HepG2 (cell line): ENCODE results near the gene CNEP1R1. TPM values are rescaled to one million over a fixed set of nuclear protein-coding genes. Genes with fewer than 3 reads are reported as not detected.

Source experiments
- ARNT2 ChIP-seq: sonication (generic); formaldehyde crosslinking; IDR thresholded peaks from 2 replicates; pipeline ENCODE4 v1.8.0; 2022; ENCODE audit warnings: mild to moderate bottlenecking, low read depth, missing genetic modification reagents, moderate library complexity
- DNMT3B ChIP-seq: conservative IDR thresholded peaks from 2 replicates; pipeline ENCODE4 v1.6.1; 2016; ENCODE audit warnings: missing biosample characterization, control low read depth
- GMEB2 ChIP-seq: IDR thresholded peaks from 2 replicates; pipeline ENCODE4 v1.6.1; 2016; ENCODE audit warnings: missing biosample characterization, missing genetic modification reagents, low read depth
- HNF4A ChIP-seq: sonication (generic); formaldehyde crosslinking; IDR thresholded peaks from 2 replicates; pipeline ENCODE4 v1.4.0; 2020; ENCODE audit warnings: missing genetic modification reagents
- MYC ChIP-seq: sonication (generic); formaldehyde crosslinking; IDR thresholded peaks from 2 replicates; pipeline ENCODE4 v1.9.0; 2021; ENCODE audit warnings: missing genetic modification reagents, borderline replicate concordance
- NFYC ChIP-seq: IDR thresholded peaks from 2 replicates; pipeline ENCODE4 v1.6.1; 2016; ENCODE audit warnings: missing genetic modification reagents, missing compliant biosample characterization
- PHF5A ChIP-seq: IDR thresholded peaks from one replicate; pipeline ENCODE4 v1.6.1; 2018; ENCODE audit warnings: low read depth, missing genetic modification reagents; ENCODE audit not compliant: unreplicated experiment
- RELA ChIP-seq: sonication (generic); formaldehyde crosslinking; IDR thresholded peaks from 2 replicates; pipeline ENCODE4 v1.4.0; 2020; ENCODE audit warnings: missing genetic modification reagents
- RFXANK ChIP-seq: IDR thresholded peaks from 2 replicates; pipeline ENCODE4 v1.6.1; 2016
- SP1 ChIP-seq, 2 experiments: fragments of 450-650 bp in 1 of 2; sonication (generic) in 1 of 2; formaldehyde crosslinking in 1 of 2; IDR thresholded peaks; 2 replicates each; pipeline versions ENCODE4 v1.4.0 to v1.6.1; 2016 to 2020; ENCODE audit warnings: missing genetic modification reagents in 1 of 2
- SUZ12 ChIP-seq: fragments of 150-350 bp; IDR thresholded peaks from 2 replicates; pipeline ENCODE4 v1.6.1; 2014; ENCODE audit warnings: low read depth, low read length
- ZMYM4 ChIP-seq: sonication (generic); formaldehyde crosslinking; IDR thresholded peaks from 2 replicates; pipeline ENCODE4 v1.8.1; 2023; ENCODE audit warnings: mild to moderate bottlenecking, missing genetic modification reagents
- ZNF143 ChIP-seq: sonication (generic); formaldehyde crosslinking; IDR thresholded peaks from 2 replicates; pipeline ENCODE4 v1.4.0; 2020; ENCODE audit warnings: missing genetic modification reagents
- ZNF274 ChIP-seq: sonication (generic); formaldehyde crosslinking; IDR thresholded peaks from 2 replicates; pipeline ENCODE4 v1.5.1; 2020; ENCODE audit warnings: mild to moderate bottlenecking, missing genetic modification reagents
- ZNF510 ChIP-seq: sonication (generic); formaldehyde crosslinking; IDR thresholded peaks from 2 replicates; pipeline ENCODE4 v1.4.0; 2020; ENCODE audit warnings: low read depth, mild to moderate bottlenecking, missing genetic modification reagents
- ZNF660 ChIP-seq: sonication (generic); formaldehyde crosslinking; IDR thresholded peaks from 2 replicates; pipeline ENCODE4 v1.5.1; 2020; ENCODE audit warnings: mild to moderate bottlenecking, low read depth, missing genetic modification reagents, borderline replicate concordance
- ZNF713 ChIP-seq: sonication (generic); formaldehyde crosslinking; IDR thresholded peaks from 2 replicates; pipeline ENCODE4 v1.4.0; 2020; ENCODE audit warnings: mild to moderate bottlenecking, missing genetic modification reagents
- ZNF720 ChIP-seq: sonication (generic); formaldehyde crosslinking; IDR thresholded peaks from 2 replicates; pipeline ENCODE4 v1.4.0; 2020; ENCODE audit warnings: missing genetic modification reagents
- ZNF772 ChIP-seq: sonication (generic); formaldehyde crosslinking; IDR thresholded peaks from 2 replicates; pipeline ENCODE4 v1.5.0; 2020; ENCODE audit warnings: mild to moderate bottlenecking, missing genetic modification reagents
- polyA plus RNA-seq, 8 experiments: library from polyadenylated mRNA; depleted of rRNA in 3 of 8; stranded (reverse) in 7 of 8; unstranded in 1 of 8; fragments of >200 nt; fragmentation: Illumina TruSeq in 4 of 8; extraction: Trizol in 4 of 8; gene quantifications; 2 replicates each; pipeline versions ENCODE4 v1.2.1 to v1.2.3, GENCODE V29; 2011 to 2016; ENCODE audit warnings: low read depth in 4 of 8, missing spikeins in 1 of 8, mixed read lengths in 1 of 8; ENCODE audit not compliant: insufficient read depth in 1 of 8
- total RNA-seq, 5 experiments: library from RNA; depleted of rRNA; stranded (reverse); fragments of >200 nt; fragmentation: Illumina TruSeq; extraction: Trizol; gene quantifications; 2 replicates each; pipeline ENCODE4 v1.2.3, GENCODE V29; 2016; ENCODE audit warnings: low read depth in 1 of 5
- TF ChIP-seq, protein P1 (sequence below): sonication (generic); formaldehyde crosslinking; IDR thresholded peaks from 2 replicates; pipeline ENCODE4 v1.9.0; 2021; ENCODE audit warnings: mild to moderate bottlenecking, missing genetic modification reagents
- TF ChIP-seq, protein P2 (sequence below), 2 experiments: fragments of 450-650 bp in 1 of 2; sonication (generic) in 1 of 2; formaldehyde crosslinking; IDR thresholded peaks; 2 replicates each; pipeline versions ENCODE4 v1.5.0 to v1.8.0; 2020 to 2022; ENCODE audit warnings: mild to moderate bottlenecking in 1 of 2, missing genetic modification reagents in 1 of 2

The CNEP1R1 gene
- total and polyA plus RNA-seq, 2 of the 13 experiments (the other 11 are each of a cell fraction or from before 2014, with no cell fraction given) = 23.6 to 26.8 TPM

GRCh38 chr16:50024684-50025536, at the start of gene CNEP1R1 (continued):
- TF ChIP-seq GMEB2 (CRISPR knock-in tag) = 0 out of 2 replicates have a peak, but pooled peaks have one; percentile 56
- peak; percentile 32; the same call in 1 of the 2 replicates for TF ChIP-seq HNF4A (CRISPR knock-in tag)
- TF ChIP-seq SP1 (IDR thresholded peaks at IDR 0.05) = 0 out of 2 replicates have a peak, but pooled peaks have one; percentile 42
- peak; percentile 100 for TF ChIP-seq SP1 (CRISPR knock-in tag; IDR thresholded peaks at IDR 0.05)
- no peak for TF ChIP-seq DNMT3B (CRISPR knock-in tag)
- TF ChIP-seq ZMYM4 (CRISPR knock-in tag) = peak; percentile 100
- TF ChIP-seq PHF5A (CRISPR knock-in tag) = peak; percentile 76
- 0 out of 2 replicates have a peak, but pooled peaks have one; percentile 66 for TF ChIP-seq ZNF510 (CRISPR knock-in tag)
- TF ChIP-seq ZNF274 (CRISPR knock-in tag) = peak; percentile 81; the same call in 1 of the 2 replicates
- TF ChIP-seq, protein P1, sequence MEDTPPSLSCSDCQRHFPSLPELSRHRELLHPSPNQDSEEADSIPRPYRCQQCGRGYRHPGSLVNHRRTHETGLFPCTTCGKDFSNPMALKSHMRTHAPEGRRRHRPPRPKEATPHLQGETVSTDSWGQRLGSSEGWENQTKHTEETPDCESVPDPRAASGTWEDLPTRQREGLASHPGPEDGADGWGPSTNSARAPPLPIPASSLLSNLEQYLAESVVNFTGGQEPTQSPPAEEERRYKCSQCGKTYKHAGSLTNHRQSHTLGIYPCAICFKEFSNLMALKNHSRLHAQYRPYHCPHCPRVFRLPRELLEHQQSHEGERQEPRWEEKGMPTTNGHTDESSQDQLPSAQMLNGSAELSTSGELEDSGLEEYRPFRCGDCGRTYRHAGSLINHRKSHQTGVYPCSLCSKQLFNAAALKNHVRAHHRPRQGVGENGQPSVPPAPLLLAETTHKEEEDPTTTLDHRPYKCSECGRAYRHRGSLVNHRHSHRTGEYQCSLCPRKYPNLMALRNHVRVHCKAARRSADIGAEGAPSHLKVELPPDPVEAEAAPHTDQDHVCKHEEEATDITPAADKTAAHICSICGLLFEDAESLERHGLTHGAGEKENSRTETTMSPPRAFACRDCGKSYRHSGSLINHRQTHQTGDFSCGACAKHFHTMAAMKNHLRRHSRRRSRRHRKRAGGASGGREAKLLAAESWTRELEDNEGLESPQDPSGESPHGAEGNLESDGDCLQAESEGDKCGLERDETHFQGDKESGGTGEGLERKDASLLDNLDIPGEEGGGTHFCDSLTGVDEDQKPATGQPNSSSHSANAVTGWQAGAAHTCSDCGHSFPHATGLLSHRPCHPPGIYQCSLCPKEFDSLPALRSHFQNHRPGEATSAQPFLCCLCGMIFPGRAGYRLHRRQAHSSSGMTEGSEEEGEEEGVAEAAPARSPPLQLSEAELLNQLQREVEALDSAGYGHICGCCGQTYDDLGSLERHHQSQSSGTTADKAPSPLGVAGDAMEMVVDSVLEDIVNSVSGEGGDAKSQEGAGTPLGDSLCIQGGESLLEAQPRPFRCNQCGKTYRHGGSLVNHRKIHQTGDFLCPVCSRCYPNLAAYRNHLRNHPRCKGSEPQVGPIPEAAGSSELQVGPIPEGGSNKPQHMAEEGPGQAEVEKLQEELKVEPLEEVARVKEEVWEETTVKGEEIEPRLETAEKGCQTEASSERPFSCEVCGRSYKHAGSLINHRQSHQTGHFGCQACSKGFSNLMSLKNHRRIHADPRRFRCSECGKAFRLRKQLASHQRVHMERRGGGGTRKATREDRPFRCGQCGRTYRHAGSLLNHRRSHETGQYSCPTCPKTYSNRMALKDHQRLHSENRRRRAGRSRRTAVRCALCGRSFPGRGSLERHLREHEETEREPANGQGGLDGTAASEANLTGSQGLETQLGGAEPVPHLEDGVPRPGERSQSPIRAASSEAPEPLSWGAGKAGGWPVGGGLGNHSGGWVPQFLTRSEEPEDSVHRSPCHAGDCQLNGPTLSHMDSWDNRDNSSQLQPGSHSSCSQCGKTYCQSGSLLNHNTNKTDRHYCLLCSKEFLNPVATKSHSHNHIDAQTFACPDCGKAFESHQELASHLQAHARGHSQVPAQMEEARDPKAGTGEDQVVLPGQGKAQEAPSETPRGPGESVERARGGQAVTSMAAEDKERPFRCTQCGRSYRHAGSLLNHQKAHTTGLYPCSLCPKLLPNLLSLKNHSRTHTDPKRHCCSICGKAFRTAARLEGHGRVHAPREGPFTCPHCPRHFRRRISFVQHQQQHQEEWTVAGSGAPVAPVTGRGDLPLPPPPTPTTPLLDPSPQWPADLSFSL = no peak
- no peak for TF ChIP-seq ZNF713
- no peak for TF ChIP-seq SUZ12
- TF ChIP-seq, protein P2, sequence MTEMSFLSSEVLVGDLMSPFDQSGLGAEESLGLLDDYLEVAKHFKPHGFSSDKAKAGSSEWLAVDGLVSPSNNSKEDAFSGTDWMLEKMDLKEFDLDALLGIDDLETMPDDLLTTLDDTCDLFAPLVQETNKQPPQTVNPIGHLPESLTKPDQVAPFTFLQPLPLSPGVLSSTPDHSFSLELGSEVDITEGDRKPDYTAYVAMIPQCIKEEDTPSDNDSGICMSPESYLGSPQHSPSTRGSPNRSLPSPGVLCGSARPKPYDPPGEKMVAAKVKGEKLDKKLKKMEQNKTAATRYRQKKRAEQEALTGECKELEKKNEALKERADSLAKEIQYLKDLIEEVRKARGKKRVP (CRISPR knock-in tag; IDR thresholded peaks at IDR 0.05) = peak in 1 of 2 experiments; percentile 65; a peak in 1 of 4 replicates
- peak; percentile 75; the same call in 1 of the 2 replicates for TF ChIP-seq MYC
- TF ChIP-seq ZNF772 (CRISPR knock-in tag) = peak; percentile 97
- TF ChIP-seq ZNF143 (CRISPR knock-in tag) = peak; percentile 62; the same call in 1 of the 2 replicates
- TF ChIP-seq RFXANK (CRISPR knock-in tag) = 0 out of 2 replicates have a peak, but pooled peaks have one; percentile 38
- no peak for TF ChIP-seq ZNF660
- peak; percentile 100 for TF ChIP-seq NFYC (CRISPR knock-in tag)
- peak; percentile 84 for TF ChIP-seq RELA (CRISPR knock-in tag)
- TF ChIP-seq ZNF720 (CRISPR knock-in tag) = no peak
- peak; percentile 79; the same call in 1 of the 2 replicates for TF ChIP-seq ARNT2 (CRISPR knock-in tag)
